GM12864 (cell line): ENCODE data around the gene TRIM40.
A peak's percentile ranks its signal among the peaks of the same experiment; 100 is the strongest.

ENCODE experiments used
- DNase-seq: peaks from one replicate; pipeline ENCODE4 v3.0.0-alpha.2; 2011; ENCODE audit warnings: low read depth
- H3K4me3 ChIP-seq: 2 replicates; pipeline ENCODE4 v1.5.1; 2011; ENCODE audit warnings: mild to moderate bottlenecking, low read depth, low read length, control low read depth
- TF ChIP-seq, protein P1 (sequence below): IDR thresholded peaks from 2 replicates; pipeline ENCODE4 v1.5.1; 2011; ENCODE audit warnings: low read depth, mild to moderate bottlenecking, moderate library complexity, low read length, control low read depth, inconsistent platforms; ENCODE audit errors: missing control alignments

Gene TRIM40

GRCh38 chr6:30142665-30143064 lies 6.7 kb downstream of the TRIM40 start:
- no peak for DNase-seq
- TF ChIP-seq, protein P1, sequence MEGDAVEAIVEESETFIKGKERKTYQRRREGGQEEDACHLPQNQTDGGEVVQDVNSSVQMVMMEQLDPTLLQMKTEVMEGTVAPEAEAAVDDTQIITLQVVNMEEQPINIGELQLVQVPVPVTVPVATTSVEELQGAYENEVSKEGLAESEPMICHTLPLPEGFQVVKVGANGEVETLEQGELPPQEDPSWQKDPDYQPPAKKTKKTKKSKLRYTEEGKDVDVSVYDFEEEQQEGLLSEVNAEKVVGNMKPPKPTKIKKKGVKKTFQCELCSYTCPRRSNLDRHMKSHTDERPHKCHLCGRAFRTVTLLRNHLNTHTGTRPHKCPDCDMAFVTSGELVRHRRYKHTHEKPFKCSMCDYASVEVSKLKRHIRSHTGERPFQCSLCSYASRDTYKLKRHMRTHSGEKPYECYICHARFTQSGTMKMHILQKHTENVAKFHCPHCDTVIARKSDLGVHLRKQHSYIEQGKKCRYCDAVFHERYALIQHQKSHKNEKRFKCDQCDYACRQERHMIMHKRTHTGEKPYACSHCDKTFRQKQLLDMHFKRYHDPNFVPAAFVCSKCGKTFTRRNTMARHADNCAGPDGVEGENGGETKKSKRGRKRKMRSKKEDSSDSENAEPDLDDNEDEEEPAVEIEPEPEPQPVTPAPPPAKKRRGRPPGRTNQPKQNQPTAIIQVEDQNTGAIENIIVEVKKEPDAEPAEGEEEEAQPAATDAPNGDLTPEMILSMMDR: no peak

GRCh38 chr6:30143780-30144179 lies 7.8 kb downstream of the TRIM40 start:
- H3K4me3 ChIP-seq: no peak overlapping the region
- TF ChIP-seq, protein P1: no peak
- DNase-seq: no peak

More at GRCh38 chr6:30142665-30143064, 6.7 kb downstream of the TRIM40 start:
- no peak overlapping the region for H3K4me3 ChIP-seq

DNA sequence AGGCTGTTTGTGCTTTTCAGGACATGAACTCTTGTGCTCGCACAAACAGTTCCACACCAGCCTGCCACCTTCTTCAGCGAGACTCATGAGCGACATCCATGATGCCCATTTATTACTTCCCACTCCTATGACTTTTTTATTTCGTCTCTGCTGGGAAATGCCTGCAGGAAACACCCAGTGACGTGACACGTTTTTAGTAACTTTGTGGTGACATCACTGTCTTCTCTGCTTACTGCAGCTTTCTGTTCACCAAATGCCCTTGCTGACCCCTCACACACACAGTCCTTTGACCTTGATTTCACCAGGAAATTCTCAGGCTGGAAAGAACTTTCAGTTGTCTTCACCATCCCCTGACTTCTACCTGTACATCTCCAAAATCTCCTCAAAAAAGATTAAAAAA lies 8.9 kb downstream of the TRIM40 start:
- H3K4me3 ChIP-seq: no peak overlapping the region
- TF ChIP-seq, protein P1: no peak
- no peak for DNase-seq

- TF ChIP-seq, protein P1: no peak
- no peak overlapping the region for H3K4me3 ChIP-seq
- no peak for DNase-seq
Observed at GRCh38 chr6:30145818-30146217, 9.9 kb downstream of the TRIM40 start.

GRCh38 chr6:30147096-30147495 lies 11.2 kb downstream of the TRIM40 start:
- TF ChIP-seq, protein P1: no peak
- H3K4me3 ChIP-seq: no peak overlapping the region
- DNase-seq: no peak

- H3K4me3 ChIP-seq: no peak overlapping the region
- TF ChIP-seq, protein P1: peak; percentile 3
- DNase-seq: no peak
Observed at GRCh38 chr6:30149234-30149633, 13.3 kb downstream of the TRIM40 start.

- no peak for DNase-seq
- H3K4me3 ChIP-seq: no peak overlapping the region
- TF ChIP-seq, protein P1: no peak
Observed at GRCh38 chr6:30149858-30150550, 14.1 kb downstream of the TRIM40 start.
